HG03432 (cell line): ENCODE results near the gene HPCAL1.

ENCODE experiments used
- ATAC-seq: cut with Tn5 transposase; IDR thresholded peaks from one replicate; pipeline ENCODE4 v1.9.1; 2021; ENCODE audit warnings: mild to moderate bottlenecking, moderate library complexity; ENCODE audit not compliant: unreplicated experiment

Gene HPCAL1

DNA sequence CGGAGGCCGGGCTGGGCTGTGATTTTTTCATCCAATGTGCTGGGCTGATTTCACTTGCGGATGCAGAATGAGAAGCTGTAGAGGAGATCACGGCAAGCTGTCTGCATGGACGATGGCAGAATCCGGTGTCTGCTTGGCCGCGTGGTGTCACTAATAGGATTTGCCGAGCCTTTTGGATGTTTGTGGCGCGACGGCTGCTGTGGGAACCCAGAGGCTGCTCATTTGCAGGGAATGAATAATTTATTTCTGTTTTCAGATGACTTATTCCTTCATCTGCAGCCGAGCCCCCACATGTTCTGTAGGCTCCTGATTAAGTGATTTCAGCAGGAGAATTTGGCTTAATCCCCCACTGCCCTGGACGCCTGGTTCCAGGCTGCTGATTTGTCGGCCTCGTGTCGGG lies 82.8 kb downstream of the HPCAL1 start:
- ATAC-seq = no peak

DNA sequence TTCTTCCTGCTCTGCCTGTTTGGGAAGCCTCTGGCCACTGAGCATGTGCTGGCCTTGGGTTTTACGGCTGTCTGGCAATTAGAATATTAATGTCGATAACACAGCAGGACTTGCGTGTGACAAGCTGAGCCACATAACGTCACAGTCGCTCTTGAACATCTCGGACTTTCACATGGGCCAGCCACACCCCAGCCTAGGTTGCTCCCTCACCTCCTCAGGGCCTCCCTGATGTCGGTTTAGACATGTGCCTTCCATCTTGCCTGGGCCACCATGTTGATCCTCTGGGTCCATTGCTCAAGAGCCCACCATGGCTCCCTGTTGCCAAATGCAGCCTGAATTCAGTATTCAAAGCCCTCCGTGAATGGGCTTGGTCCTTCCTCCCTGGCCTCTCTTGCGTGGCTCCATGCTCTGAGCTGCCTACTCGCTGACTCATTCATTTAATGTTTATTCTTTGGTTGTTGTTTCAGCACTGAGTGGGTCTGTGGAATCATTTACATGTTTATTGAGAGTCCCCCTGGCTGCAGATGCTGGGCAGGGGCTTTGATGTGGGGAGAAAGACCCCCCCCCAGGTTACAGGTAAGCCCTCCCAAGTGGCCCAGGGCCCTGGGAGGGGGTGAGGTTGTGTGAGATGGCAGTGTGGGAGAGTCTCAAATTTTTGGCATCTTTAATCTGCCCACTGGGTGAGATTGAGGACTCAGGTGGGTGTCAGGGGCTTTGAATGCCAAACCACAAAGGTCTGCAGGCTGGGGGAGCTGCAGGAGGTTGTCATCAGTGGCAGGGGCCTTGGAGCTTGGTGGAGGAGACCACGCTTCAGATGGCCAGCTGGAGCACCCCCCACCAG lies 83.4 kb downstream of the HPCAL1 start:
- no peak for ATAC-seq

DNA sequence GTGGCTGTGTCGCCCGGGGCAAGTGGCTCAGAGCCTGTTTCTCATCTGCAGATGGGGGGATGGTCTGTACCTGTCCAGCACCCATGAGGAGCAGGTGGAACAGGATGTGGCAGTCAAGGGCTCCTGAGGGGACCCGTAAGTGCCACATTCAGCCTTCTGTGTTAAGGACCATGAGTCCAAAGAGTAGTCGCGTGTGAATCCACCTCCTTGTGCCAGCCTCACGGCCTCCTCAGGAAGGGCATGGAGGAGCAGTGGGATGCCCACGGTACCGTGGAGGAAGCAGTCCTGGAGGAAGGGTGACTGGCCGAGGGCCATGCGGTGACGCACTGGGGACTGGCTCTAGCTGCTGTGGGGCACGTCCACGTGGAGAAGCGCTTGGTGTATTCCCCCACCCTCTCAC lies 84.3 kb downstream of the HPCAL1 start:
- no peak for ATAC-seq

DNA sequence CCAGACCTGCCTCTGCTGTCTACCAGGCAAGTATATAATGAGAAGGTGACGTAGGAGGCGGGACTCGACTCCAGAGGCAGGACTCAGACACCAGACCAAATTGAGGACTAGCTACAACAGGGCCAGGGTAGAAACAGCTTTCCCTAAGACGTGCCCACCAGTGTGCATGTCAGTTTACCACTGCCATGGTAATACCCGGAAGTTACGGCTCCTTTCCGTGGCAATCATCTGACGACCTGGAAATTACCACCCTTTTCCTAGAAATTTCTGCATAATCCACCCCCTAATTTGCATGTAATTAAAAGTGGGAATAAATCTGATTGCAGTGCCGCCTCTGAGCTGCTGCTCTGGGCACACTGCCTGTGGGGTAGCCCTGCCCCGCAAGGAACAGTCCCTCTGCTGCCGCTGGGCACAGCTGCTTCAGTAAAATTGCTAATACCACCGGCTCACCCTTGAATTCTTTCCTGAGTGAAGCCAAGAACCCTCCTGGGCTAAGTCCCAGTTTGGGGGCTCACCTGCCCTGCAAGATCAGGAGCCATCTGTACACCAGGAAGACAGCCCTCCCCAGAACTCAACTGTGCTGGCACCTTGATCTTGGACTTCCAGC lies 86.4 kb downstream of the HPCAL1 start:
- no peak for ATAC-seq

DNA sequence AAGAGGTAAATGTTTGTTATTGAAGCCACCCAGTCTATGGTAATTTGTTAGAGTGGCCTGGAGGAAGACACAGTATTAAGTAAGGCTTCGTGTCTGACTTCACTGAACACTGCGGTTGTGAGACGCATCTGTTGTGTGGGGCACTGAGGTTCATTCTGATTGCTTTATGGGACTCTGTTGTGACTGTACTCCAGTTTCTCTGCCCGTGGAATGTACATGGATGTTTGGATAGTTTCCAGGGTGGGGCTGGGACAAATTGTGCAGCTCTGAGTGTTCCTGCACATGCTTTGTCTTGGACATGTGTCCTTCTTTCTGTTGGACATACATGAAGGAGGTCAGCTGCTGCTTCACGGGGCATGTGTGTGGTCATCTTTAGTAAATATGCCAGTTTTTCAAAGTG lies 86.9 kb downstream of the HPCAL1 start:
- ATAC-seq = no peak

DNA sequence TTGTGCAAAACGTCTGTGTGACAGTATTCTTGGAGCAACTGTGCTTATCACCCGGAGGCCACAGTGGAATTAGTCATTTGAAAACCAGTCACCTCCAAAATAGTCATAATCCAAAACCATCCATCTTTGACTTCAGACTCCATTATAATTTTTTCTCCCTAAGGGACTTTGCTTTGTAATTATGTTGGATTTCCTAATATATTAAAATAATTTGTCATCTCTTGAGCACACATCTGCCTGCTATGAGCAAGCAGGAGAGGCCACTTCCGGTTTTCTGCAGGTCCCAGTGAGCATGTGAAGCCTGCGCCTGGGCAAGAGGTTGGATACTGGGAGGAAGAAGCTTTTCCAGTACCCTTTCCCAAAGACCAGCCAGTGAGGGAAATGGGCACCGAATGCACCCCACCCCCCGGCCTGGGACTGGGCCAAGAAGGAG lies 87.7 kb downstream of the HPCAL1 start:
- no peak for ATAC-seq

DNA sequence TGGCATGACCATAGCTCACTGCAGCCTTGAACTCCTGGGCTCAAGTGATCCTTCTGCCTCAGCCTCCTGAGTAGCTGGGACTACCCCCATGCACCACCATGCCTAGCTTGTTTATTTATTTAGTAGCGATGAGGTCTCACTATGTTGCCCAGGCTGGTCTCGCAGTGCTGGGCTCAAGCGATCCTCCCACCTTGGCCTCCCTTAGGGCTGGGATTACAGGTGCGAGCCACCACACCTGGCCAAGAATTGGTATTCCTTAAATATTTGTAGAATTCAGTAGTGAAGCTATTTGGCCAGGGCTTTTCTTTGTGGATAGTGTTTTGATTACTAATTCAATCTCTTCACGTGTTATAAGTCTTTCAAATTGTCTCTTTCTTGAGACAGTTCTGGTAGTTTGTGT lies 89.4 kb downstream of the HPCAL1 start:
- no peak for ATAC-seq

DNA sequence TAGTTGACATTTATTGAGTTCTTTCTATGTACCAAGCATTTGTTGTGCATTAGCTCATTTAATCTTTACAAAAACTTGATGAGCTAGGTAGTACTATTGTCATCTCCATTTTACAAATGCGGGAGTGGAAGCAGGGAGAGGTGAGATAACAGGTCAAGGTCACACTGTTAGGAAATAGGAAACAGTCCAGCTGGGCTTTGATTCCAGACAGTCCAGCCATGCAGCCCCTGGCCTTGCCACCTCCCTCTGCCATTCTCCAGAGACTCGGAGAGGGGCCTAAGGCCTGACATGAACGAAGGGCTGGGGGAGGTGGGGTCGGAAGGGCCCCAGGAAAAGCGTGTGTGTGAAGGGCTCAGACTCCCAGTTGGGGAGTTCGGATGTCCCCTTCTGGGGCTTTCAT lies 89.8 kb downstream of the HPCAL1 start:
- ATAC-seq = no peak

DNA sequence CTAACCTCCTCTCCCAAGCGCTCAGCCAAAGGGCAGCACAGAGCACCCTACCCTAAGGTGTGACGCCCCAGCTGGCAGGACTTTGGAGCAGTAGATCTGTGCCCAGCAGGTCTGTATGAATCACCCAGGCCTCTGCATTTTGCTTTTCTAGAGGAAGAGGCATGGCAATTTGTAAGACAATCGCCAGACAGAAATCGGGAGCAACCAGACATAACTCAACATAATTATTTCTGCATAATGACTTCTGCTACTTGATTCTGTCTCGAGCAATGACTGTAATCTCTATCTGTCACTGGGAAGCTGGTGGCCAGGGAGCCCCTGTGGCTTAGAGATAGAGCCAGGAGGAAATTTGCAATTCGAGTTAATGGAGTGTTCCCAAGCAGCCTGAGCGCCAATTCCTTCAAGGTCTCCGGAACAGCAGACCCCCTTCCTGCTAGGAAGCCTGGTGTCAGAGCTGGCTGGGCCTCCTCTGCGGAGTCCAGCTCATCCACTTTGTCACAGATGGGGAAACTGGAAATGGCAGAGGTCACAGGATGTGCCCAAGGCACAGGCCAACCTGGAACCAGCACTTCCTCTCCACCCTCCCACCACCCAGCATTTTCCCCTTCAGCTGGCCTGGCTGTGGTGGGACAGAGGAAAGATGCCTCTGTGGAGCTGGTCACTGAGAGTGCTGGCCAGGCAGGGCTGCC lies 90.4 kb downstream of the HPCAL1 start:
- no peak for ATAC-seq

DNA sequence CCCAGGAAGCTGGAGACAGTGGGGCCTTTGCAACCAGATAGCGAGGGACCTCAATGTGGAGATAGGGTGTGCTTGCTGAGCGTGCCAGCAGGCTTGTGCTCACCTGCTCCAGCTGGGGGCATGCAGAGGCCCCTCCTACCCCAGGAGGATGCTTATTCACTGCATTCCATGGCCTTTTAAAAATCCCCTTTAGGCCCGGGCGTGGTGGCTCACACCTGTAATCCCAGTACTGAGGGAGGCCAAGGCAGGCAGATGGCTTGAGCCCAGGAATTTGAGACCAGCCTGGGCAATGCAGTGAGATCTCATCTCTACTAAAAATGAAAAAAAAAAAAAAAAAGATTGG lies 90.9 kb downstream of the HPCAL1 start:
- no peak for ATAC-seq

DNA sequence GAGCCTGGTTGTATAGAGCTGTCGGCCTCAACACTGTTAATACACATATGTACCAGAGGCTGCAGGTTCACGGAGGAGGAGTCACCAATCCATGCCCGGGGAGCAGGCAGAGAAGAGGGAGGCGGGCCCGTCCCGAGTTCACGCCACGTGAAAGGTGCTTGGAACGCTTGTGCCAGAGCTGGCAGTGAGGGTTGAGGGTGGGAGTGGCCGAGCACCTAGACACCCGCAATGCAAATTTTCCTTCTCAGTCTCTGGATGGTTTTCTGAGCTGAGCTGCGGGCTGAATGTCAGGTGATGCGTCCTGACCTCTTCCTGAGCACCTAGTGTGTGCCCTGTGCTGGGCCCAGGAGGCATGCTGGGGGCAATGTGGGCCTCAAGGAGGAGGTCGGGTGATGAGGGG lies 93.2 kb downstream of the HPCAL1 start:
- ATAC-seq = no peak

DNA sequence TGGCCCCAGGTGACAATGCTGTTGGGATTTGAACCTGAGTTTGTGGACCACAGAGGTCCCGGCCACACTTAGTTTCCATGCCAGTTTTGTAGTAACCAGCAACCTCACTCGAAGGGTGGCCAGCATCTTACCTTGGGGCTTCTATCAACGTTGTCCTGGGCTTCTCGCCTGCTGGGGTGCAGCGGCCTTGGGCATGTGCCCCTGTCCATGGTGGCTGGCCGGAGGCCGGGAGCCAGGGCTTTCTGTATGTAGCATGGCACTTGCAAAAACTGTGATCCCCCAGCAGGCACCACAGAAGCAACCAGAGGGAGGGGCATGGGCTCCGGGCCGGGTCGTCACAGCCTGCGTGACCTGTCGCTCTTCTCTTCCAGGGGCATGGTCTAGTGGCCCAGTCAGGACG lies 93.8 kb downstream of the HPCAL1 start:
- ATAC-seq = no peak

DNA sequence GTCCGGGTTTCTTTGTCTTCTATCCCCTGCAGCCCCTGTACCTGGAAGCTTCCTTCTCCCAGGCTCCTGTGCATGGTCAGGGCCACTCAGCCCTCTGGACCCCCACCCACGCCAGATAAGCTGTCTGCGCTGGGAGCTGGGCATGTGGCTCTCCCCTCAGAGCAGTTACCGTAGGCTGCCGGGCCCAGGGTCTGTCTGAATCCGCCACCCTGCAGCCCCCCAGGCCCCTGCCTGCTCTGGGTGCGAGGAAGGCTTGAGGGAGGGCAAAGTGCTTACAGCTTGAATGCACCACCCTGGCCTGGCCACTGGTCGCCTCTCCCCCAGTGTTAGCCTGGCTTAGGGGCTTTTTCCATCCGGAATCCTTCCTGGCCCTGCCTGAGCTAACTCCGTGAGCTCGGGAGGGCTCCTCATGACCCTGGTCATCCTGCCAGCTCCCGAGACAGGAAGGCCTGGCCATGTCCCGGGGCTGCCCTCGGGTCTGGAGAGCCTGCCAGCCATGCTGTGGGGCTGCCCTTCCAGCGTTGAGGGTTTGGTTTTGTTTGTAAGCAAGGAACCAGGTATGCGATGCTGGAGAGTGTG lies 94.7 kb downstream of the HPCAL1 start:
- ATAC-seq = no peak

DNA sequence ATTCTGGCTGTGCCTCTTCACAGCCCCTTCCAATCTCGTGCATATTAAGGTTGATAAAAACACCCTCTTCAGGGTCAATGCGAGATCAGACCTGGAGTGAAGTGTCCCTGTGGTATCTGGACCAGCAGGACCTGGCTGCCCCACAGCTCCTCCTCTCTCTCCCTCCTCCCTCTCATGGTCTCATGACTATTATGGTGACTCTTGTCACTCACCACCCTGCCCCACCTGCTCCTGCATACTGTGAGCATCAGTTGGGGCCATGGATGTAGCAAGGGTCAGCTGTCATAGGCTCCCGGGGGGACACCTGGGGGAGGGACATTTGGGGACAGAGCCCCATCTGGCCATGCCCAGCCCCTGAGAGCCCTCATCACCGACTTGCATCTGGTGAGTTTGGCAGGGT lies 95.2 kb downstream of the HPCAL1 start:
- no peak for ATAC-seq

DNA sequence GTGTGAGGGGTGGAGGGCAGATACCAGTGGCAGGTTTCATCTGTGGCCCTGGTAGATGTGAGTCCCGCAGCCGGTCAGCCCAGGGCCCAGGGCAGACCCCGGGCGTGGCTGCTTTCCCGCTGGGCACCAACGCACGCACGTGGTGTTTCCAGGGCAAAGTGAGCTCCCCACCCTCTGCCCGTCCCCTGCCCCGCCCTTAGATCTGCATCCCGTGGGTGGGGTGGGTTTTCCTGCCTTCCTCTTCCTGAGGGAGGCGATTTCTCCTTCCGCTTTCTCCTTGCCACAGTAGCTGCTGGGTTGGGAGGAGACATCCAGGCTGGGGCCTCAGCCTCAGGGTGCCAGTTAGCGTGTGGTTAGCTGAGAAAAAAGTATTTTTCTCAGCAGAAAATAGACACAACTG lies 95.8 kb downstream of the HPCAL1 start:
- no peak for ATAC-seq

DNA sequence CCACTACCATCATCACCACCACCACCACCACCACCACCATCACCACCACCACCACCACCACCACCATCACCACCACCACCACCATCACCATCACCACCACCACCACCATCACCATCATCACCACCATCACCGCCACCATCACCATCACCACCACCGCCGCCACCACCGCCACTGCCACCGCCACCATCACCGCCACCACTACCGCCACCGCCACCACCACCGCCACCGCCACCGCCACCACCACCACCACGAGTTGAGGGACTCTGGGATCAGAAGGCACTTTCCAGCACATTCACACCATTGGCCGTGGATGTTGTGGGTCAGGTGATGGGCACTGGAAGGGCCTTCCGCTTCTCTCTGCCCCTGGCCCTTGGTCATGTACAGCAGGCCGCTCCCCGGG lies 96.7 kb downstream of the HPCAL1 start:
- ATAC-seq = no peak

DNA sequence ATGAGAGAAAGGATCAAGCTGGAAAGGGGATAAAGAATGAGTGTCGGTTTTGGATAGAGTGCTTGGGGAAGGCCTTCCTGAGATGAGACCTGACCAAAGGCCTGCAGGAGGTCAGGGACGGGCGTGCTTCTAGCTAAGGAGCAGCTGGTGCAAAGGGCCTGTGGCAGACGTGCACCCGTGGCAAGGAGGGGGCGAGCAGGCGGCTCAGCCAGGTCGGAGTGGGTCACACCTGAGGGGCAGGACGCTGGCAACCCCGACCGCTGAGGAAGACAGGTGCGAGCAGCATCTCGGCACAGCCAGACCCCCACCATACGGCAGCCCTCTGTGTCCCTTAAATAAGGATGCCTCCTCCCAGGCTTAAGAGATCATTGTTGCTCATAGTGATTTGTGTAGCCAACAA lies 97.3 kb downstream of the HPCAL1 start:
- no peak for ATAC-seq

DNA sequence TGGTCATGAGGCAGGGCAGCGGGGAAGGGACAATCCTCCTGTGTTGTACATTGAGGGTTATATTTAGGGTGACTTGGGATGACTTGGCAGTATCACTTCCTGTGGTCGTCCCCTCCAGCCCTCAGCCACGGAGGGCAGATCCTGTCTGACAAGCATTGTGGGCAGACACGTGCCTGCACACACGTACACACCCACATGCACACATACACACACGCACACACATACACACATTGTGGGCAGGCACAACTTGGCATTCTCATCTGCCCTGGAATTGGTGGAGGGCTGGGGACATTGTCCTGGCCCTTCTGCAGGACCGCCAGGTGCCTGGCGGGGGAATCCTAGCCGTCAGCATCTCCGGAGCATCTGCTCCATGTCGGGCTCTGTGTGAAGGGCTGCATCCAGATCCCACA lies 97.9 kb downstream of the HPCAL1 start:
- ATAC-seq = peak; percentile 75

DNA sequence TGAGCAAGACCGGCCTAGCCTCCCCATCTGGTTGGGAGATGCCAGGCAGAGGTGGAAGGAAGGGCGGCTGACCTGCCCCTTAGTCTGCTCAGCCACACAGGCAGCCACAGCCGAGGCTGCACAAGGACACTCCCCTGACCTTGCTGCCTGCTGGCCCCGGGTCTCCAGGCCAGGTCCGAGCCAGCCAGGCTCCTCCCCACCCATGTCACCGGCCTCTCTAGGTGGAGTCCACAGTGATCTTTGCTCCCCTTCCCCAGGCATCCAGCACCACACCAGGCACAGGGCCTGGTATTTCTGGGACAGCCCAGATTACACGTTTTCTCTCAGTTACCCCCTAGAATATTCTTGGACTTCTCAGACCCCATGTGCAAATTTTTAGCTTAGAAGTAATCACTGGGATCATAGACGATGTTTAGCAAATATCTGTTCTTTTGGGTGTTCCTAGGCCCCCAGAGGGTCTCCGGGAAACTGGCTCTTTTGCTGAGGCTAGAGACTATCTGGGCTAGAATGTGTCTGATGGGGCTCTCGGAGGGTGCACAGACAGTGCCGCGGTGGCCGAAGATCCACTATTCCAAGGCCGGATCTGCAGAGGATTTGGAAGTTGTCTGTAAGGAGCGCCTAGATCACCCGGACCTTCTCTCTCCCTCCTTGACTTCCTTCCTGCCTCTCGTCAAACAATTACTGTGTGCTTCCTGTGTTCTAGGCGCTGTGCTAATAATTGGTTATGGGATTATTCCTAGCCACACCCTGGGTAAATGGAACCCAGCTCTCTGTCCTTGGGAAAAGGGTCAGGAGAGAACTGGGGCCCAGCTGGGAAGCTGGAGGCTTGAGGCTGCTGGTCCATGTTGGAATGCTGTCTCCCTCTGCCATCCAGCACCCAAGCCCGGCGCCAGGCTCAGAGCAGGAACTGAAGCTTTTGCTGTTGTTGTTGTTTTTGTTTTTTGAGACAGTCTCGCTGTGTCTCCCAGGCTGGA lies 98.6 kb downstream of the HPCAL1 start:
- no peak for ATAC-seq

DNA sequence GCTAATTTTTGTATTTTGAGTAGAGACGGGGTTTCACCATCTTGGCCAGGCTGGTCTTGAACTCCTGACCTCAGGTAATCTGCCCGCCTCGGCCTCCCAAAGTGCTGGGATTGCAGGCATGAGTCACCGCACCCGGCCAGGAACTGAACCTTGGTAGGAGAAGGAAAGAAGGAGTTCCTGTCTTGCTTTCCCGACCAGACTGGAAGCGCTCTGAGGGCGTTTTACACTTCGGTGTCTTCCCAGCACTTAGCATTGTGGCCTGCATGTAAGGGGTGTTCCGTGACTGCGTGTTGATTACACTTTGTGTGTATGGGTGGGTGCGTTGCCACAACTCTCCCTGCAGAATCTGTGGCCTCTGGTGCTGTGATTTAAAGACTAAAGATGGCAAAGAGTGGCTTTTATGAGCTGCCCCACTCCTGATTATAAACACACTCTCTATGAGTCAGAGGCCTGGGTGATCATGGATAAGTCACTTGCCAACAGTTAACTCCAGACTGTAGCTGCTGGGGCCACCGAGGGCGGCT lies 99.4 kb downstream of the HPCAL1 start:
- ATAC-seq = no peak
